HCT116 (cell line): ENCODE measurements around the gene PLSCR1. TPM values are rescaled to one million over a fixed set of nuclear protein-coding genes. Genes with fewer than 3 reads are reported as not detected.

Experiments used
- ATAC-seq: fragments of 200-7000 bp; cut with Tn5 transposase; 2 replicates; pipeline ENCODE4 v1.9.1; 2020; ENCODE audit warnings: mild to moderate bottlenecking, moderate library complexity
- BruUV-seq: library from RNA; stranded (reverse); fragments of 400-500 nt; replicated peaks from 2 replicates; lab custom pipeline; 2021; lab: Mats Ljungman, UMichigan
- CTCF ChIA-PET: fragments of 300-600 bp; sonication (Branson Sonifier 250); formaldehyde crosslinking; loops from one replicate; lab custom pipeline; 2021; ENCODE audit warnings: antibody characterized with exemption; lab: Charles Lee
- POLR2A ChIA-PET: fragments of 300-600, 350-600 bp; sonication (Branson Sonifier 250); formaldehyde crosslinking; loops from one replicate; lab custom pipeline; 2021; ENCODE audit warnings: antibody characterized with exemption; lab: Charles Lee
- RAD21 ChIA-PET, 2 experiments: fragments of 300-600 bp; sonication (Branson Sonifier 250); formaldehyde crosslinking; loops; one replicate each; lab custom pipeline; 2023; ENCODE audit warnings: low total read pairs in 2 of 2; ENCODE audit not compliant: uncharacterized antibody in 2 of 2, unreplicated experiment in 2 of 2, low non-redundant PET in 1 of 2; lab: Charles Lee
- DNase-seq: peaks from one replicate; pipeline ENCODE4 v3.0.0-alpha.2; 2010; ENCODE audit warnings: low read depth, low spot score
- H2AFZ ChIP-seq: fragments of 200-600 bp; shearing (Covaris generic), sonication (generic); 2 replicates; pipeline ENCODE4 v1.6.1; 2017; ENCODE audit warnings: low read depth, mixed run types, mixed read lengths, antibody characterized with exemption, low read length; ENCODE audit not compliant: poor library complexity, severe bottlenecking
- H3K27ac ChIP-seq: 2 replicates; pipeline ENCODE4 v1.5.1; 2012; ENCODE audit warnings: low read depth, low read length
- H3K27me3 ChIP-seq: fragments of 200-600 bp; sonication (generic); 2 replicates; pipeline ENCODE4 v1.6.1; 2016; ENCODE audit warnings: mixed run types, low read length, mixed read lengths; ENCODE audit not compliant: insufficient read depth
- H3K36me3 ChIP-seq, 2 experiments: fragments of 200-500 bp in 1 of 2; fragments of 200-600 bp in 1 of 2; sonication (Bioruptor generic) in 1 of 2; sonication (generic) in 1 of 2; 2 replicates each; pipeline versions ENCODE4 v1.5.1 to v1.6.1; 2014 to 2016; ENCODE audit warnings: low read length in 2 of 2, inconsistent platforms in 1 of 2, mixed read lengths in 1 of 2, mixed run types in 1 of 2; ENCODE audit not compliant: insufficient read depth in 2 of 2, control insufficient read depth in 1 of 2
- H3K4me1 ChIP-seq, 2 experiments: fragments of 200-600 bp in 1 of 2; sonication (generic) in 1 of 2; 2 replicates each; pipeline versions ENCODE4 v1.5.1 to v1.6.1; 2012 to 2017; ENCODE audit warnings: low read length in 2 of 2, inconsistent platforms in 1 of 2, mild to moderate bottlenecking in 1 of 2, mixed read lengths in 1 of 2, mixed run types in 1 of 2, moderate library complexity in 1 of 2; ENCODE audit not compliant: insufficient read depth in 2 of 2, control insufficient read depth in 1 of 2
- H3K4me2 ChIP-seq: fragments of 200-600 bp; sonication (generic); 2 replicates; pipeline ENCODE4 v1.6.1; 2017; ENCODE audit warnings: mixed run types, low read length, mixed read lengths
- H3K4me3 ChIP-seq, 2 experiments: fragments of 200-600 bp in 1 of 2; sonication (generic) in 1 of 2; replicated peaks in 1 of 2; 2 replicates each; pipeline ENCODE4 v1.5.1; 2011 to 2016; ENCODE audit warnings: low read length in 2 of 2, control low read depth in 1 of 2, low read depth in 1 of 2, mild to moderate bottlenecking in 1 of 2, mixed read lengths in 1 of 2, mixed run types in 1 of 2
- H3K79me2 ChIP-seq: fragments of 200-600 bp; sonication (generic); 2 replicates; pipeline ENCODE4 v1.6.1; 2017; ENCODE audit warnings: mild to moderate bottlenecking, mixed run types, low read length, moderate library complexity, mixed read lengths; ENCODE audit not compliant: insufficient read depth
- H3K9ac ChIP-seq: fragments of 200-600 bp; sonication (generic); 2 replicates; pipeline ENCODE4 v1.6.1; 2016; ENCODE audit warnings: low read length, mixed read lengths
- H3K9me2 ChIP-seq: fragments of 200-600 bp; sonication (generic), shearing (Covaris generic); 2 replicates; pipeline ENCODE4 v1.6.1; 2017; ENCODE audit warnings: mixed run types, mild to moderate bottlenecking, moderate library complexity; ENCODE audit not compliant: insufficient read depth
- H3K9me3 ChIP-seq, 2 experiments: fragments of 200-500 bp in 1 of 2; fragments of 200-600 bp in 1 of 2; sonication (Bioruptor generic) in 1 of 2; sonication (generic) in 1 of 2; 2 replicates each; pipeline ENCODE4 v1.6.1; 2014 to 2017; ENCODE audit warnings: low read length in 2 of 2, mixed read lengths in 2 of 2, inconsistent platforms in 1 of 2, low read depth in 1 of 2, mild to moderate bottlenecking in 1 of 2, mixed run types in 1 of 2, moderate library complexity in 1 of 2; ENCODE audit not compliant: control insufficient read depth in 1 of 2, insufficient read depth in 1 of 2
- H4K20me1 ChIP-seq: fragments of 200-600 bp; sonication (generic), shearing (Covaris generic); 2 replicates; pipeline ENCODE4 v1.6.1; 2017; ENCODE audit warnings: mixed run types, mild to moderate bottlenecking, moderate library complexity; ENCODE audit not compliant: insufficient read depth
- CBX3 ChIP-seq: IDR thresholded peaks from 2 replicates; pipeline ENCODE4 v1.6.1; 2012; ENCODE audit warnings: low read depth
- CTCF ChIP-seq, 3 experiments: fragments of 200-600 bp in 1 of 3; sonication (generic) in 1 of 3; IDR thresholded peaks in 2 of 3; conservative IDR thresholded peaks in 1 of 3; 2 replicates each; pipeline ENCODE4 v1.5.1; 2012 to 2017; ENCODE audit warnings: low read depth in 2 of 3, low read length in 2 of 3, antibody characterized with exemption in 1 of 3, borderline replicate concordance in 1 of 3, control low read depth in 1 of 3, mild to moderate bottlenecking in 1 of 3, mixed read lengths in 1 of 3, mixed run types in 1 of 3, moderate library complexity in 1 of 3; ENCODE audit not compliant: insufficient read depth in 1 of 3
- EGR1 ChIP-seq: IDR thresholded peaks from 2 replicates; pipeline ENCODE4 v1.6.1; 2012; ENCODE audit warnings: low read depth
- ELF1 ChIP-seq: IDR thresholded peaks from 2 replicates; pipeline ENCODE4 v1.6.1; 2012; ENCODE audit warnings: low read depth, borderline replicate concordance
- EZH2phosphoT487 ChIP-seq: fragments of 200-600 bp; IDR thresholded peaks from 2 replicates; pipeline ENCODE4 v1.6.1; 2018; ENCODE audit warnings: antibody characterized with exemption, borderline replicate concordance
- FOSL1 ChIP-seq: IDR thresholded peaks from 2 replicates; pipeline ENCODE4 v1.6.1; 2012; ENCODE audit warnings: low read depth
- JUND ChIP-seq: IDR thresholded peaks from 2 replicates; pipeline ENCODE4 v1.6.1; 2012
- POLR2A ChIP-seq: IDR thresholded peaks from 2 replicates; pipeline ENCODE4 v1.7.0; 2011; ENCODE audit warnings: borderline replicate concordance; ENCODE audit not compliant: insufficient read depth, insufficient read length; ENCODE audit errors: extremely low read depth
- POLR2AphosphoS5 ChIP-seq: IDR thresholded peaks from 2 replicates; pipeline ENCODE4 v1.6.1; 2011; ENCODE audit warnings: mild to moderate bottlenecking, low read depth, low read length, moderate library complexity
- SIN3A ChIP-seq: IDR thresholded peaks from 2 replicates; pipeline ENCODE4 v1.6.1; 2012; ENCODE audit warnings: low read depth
- SP1 ChIP-seq: IDR thresholded peaks from 2 replicates; pipeline ENCODE4 v1.6.1; 2012; ENCODE audit warnings: low read depth
- ZNF274 ChIP-seq: fragments of 200-500 bp; sonication (Bioruptor generic); IDR thresholded peaks from 2 replicates; pipeline ENCODE4 v1.6.1; 2014; ENCODE audit warnings: mild to moderate bottlenecking, low read depth, low read length, inconsistent platforms
- intact Hi-C: fragments of 100-400 bp; cut with micrococcal nuclease; formaldehyde crosslinking; loops from 2 replicates; pipeline ENCODE4 v1.10.0; 2022
- total RNA-seq: library from RNA; stranded (reverse); gene quantifications from one replicate; pipeline ENCODE4 v1.2.1, GENCODE V29; 2021; ENCODE audit not compliant: unreplicated experiment
- TF ChIP-seq, protein P1 (sequence below): IDR thresholded peaks from 2 replicates; pipeline ENCODE4 v1.6.1; 2012; ENCODE audit warnings: low read depth

Gene PLSCR1
- total RNA-seq, 1 experiment from 2014 or later, result 44.2 TPM

DNA sequence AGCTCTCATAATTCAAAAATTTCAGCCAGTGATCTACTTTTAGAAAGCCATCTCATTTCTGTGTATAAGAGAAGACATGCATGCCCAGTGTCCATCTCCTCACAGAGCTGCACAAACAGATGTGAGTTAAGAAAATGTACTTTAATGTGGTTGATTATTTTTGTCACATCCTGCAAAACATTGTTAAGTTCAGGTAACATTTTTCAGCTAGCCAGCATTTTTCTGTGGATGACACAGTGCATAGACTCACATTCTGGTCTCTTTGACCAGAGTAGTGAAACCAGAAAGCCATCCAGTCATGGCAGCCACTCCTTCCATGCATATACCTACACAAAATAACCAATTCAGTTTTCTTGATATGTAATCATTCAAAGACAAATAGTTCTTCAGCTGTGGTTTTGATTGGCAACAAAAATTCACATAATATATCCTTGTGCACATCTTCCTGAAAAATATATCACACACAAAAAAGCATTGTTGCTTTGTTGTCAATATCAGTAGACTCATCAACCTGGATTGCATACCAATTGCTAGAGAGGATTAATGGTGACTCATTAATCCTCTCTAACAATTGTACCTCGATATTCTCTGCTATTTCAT lies 2.1 kb upstream of the PLSCR1 start:
- H3K4me2 ChIP-seq, result no peak overlapping the region
- no peak overlapping the region for H3K4me3 ChIP-seq
- RAD21 ChIA-PET, result no interaction called here
- H3K27me3 ChIP-seq, result no peaks in the 10 kb centered on the region
- H3K27ac ChIP-seq, result no peak overlapping the region
- peaks cover 0 to 37% of the 10 kb centered on the region in 2 experiments; a peak in 2 of 4 replicates for H3K4me1 ChIP-seq
- CTCF ChIA-PET, result no interaction called here
- ATAC-seq, result no peak
- no peak for TF ChIP-seq ELF1
- TF ChIP-seq POLR2AphosphoS5, result no peak
- no peak for TF ChIP-seq SP1
- TF ChIP-seq JUND, result 0 out of 2 replicates have a peak, but pooled peaks have one; percentile 14
- no peak for TF ChIP-seq POLR2A
- TF ChIP-seq CBX3, result no peak
- TF ChIP-seq FOSL1, result 0 out of 2 replicates have a peak, but pooled peaks have one; percentile 19
- no peaks in the 10 kb centered on the region for H3K36me3 ChIP-seq
- intact Hi-C loops, result no loop called here
- H2AFZ ChIP-seq, result no peak overlapping the region
- POLR2A ChIA-PET, result no interaction called here
- peaks cover 31% of the 10 kb centered on the region for H3K79me2 ChIP-seq
- DNase-seq, result no peak
- no peaks in the 10 kb centered on the region for H4K20me1 ChIP-seq
- H3K9ac ChIP-seq, result no peak overlapping the region
- BruUV-seq, result no TSS peak
- no peaks in the 10 kb centered on the region for H3K9me2 ChIP-seq
- H3K9me3 ChIP-seq, result no peaks in the 10 kb centered on the region

GRCh38 chr3:146544929-146545528 lies 622 bp upstream of the PLSCR1 start:
- TF ChIP-seq CBX3 (no peak), CTCF (IDR thresholded peaks at IDR 0.05 in 2 of 3, conservative IDR thresholded peaks at IDR 0.05 in 1 of 3; ENCODE audit: borderline replicate concordance in 1 of 3, insufficient read depth in 1 of 3, low read depth in 2 of 3, low read length in 2 of 3) (no peak), SIN3A (no peak; the same call in 1 of the 2 replicates), EGR1 (no peak), POLR2A (no peak), ZNF274 (no peak), EZH2phosphoT487 (no peak)
- TF ChIP-seq, protein P1, sequence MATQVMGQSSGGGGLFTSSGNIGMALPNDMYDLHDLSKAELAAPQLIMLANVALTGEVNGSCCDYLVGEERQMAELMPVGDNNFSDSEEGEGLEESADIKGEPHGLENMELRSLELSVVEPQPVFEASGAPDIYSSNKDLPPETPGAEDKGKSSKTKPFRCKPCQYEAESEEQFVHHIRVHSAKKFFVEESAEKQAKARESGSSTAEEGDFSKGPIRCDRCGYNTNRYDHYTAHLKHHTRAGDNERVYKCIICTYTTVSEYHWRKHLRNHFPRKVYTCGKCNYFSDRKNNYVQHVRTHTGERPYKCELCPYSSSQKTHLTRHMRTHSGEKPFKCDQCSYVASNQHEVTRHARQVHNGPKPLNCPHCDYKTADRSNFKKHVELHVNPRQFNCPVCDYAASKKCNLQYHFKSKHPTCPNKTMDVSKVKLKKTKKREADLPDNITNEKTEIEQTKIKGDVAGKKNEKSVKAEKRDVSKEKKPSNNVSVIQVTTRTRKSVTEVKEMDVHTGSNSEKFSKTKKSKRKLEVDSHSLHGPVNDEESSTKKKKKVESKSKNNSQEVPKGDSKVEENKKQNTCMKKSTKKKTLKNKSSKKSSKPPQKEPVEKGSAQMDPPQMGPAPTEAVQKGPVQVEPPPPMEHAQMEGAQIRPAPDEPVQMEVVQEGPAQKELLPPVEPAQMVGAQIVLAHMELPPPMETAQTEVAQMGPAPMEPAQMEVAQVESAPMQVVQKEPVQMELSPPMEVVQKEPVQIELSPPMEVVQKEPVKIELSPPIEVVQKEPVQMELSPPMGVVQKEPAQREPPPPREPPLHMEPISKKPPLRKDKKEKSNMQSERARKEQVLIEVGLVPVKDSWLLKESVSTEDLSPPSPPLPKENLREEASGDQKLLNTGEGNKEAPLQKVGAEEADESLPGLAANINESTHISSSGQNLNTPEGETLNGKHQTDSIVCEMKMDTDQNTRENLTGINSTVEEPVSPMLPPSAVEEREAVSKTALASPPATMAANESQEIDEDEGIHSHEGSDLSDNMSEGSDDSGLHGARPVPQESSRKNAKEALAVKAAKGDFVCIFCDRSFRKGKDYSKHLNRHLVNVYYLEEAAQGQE, result no peak
- TF ChIP-seq, all 23 proteins: peak for 0
- ChIA-PET POLR2A (interaction anchor here (0.9 to 1.5 kb wide), 4 partner anchors 8 to 41 kb away, joined by 3 to 4 read pairs (median 4); no protein-coding TSS in a partner anchor), CTCF (no interaction called here)

More at GRCh38 chr3:146544929-146545528, 622 bp upstream of the PLSCR1 start:
- Histone ChIP-seq H4K20me1 (no peaks in the 10 kb centered on the region), H3K9ac (peak overlapping the region; percentile 93), H3K79me2 (peaks cover 46% of the 10 kb centered on the region), H3K27ac (peak overlapping the region; percentile 14; the same call in 1 of the 2 replicates), H2AFZ (peak overlapping the region; percentile 83), H3K4me1 (peaks cover 0 to 24% of the 10 kb centered on the region in 2 experiments; a peak in 2 of 4 replicates), H3K4me2 (peak overlapping the region; percentile 81), H3K4me3 (peak overlapping the region; percentile 79 to 84), H3K9me3 (no peaks in the 10 kb centered on the region), H3K36me3 (no peaks in the 10 kb centered on the region), H3K9me2 (no peaks in the 10 kb centered on the region), H3K27me3 (no peaks in the 10 kb centered on the region)
- RAD21 ChIA-PET, result no interaction called here
- TSS peak; percentile 99 for BruUV-seq
- no peak for DNase-seq
- intact Hi-C loops, result loop anchor here (5.0 kb wide), 1 partner anchor 38 kb away; no protein-coding TSS in a partner anchor
- ATAC-seq, result no peak
